Kidney (tissue), 14 donors: ENCODE measurements around the gene SNRPA1. TPM values are rescaled to one million over a fixed set of nuclear protein-coding genes. Genes with fewer than 3 reads are reported as not detected.

ENCODE experiments used
- DNase-seq, 5 donors: peaks; one replicate each; pipeline ENCODE4 v3.0.0-alpha.2; 2013 to 2020
- FAIRE-seq: peaks from 2 replicates; lab custom pipeline; 2012; peaks lifted over from hg19 to GRCh38; lab: Jason Lieb, UNC
- H3K27ac ChIP-seq, 2 donors: one replicate each; pipeline ENCODE4 v1.7.0; 2013; ENCODE audit warnings: low read depth in 2 of 2, low read length in 2 of 2, inconsistent platforms in 1 of 2
- H3K27me3 ChIP-seq: one replicate; pipeline ENCODE4 v1.7.1; 2013; ENCODE audit warnings: low read length, inconsistent platforms; ENCODE audit not compliant: control insufficient read depth, insufficient read depth
- H3K36me3 ChIP-seq, 3 donors: one replicate each; pipeline versions ENCODE4 v1.7.0 to v1.7.1; 2013; ENCODE audit warnings: low read length in 3 of 3, control low read depth in 1 of 3, inconsistent platforms in 1 of 3; ENCODE audit not compliant: insufficient read depth in 3 of 3, control insufficient read depth in 2 of 3
- H3K4me1 ChIP-seq, 3 donors: one replicate each; pipeline versions ENCODE4 v1.7.0 to v1.7.1; 2013; ENCODE audit warnings: low read length in 3 of 3, inconsistent platforms in 1 of 3, low read depth in 1 of 3; ENCODE audit not compliant: control insufficient read depth in 2 of 3, insufficient read depth in 2 of 3
- H3K4me3 ChIP-seq, 3 donors: one replicate each; pipeline versions ENCODE4 v1.7.0 to v1.8.1; 2013; ENCODE audit warnings: low read length in 3 of 3, control low read depth in 1 of 3, inconsistent platforms in 1 of 3
- H3K9ac ChIP-seq, 3 donors: one replicate each; pipeline versions ENCODE4 v1.7.0 to v1.7.1; 2013; ENCODE audit warnings: low read length in 3 of 3, control low read depth in 1 of 3, inconsistent platforms in 1 of 3
- H3K9me3 ChIP-seq, 3 donors: one replicate each; pipeline versions ENCODE4 v1.7.0 to v1.7.1; 2013; ENCODE audit warnings: low read length in 3 of 3, control low read depth in 1 of 3, inconsistent platforms in 1 of 3; ENCODE audit not compliant: control insufficient read depth in 2 of 3, insufficient read depth in 1 of 3
- intact Hi-C: fragments of 100-400 bp; cut with DNase I; formaldehyde crosslinking; loops from one replicate; pipeline ENCODE4 v1.11.1; 2022
- polyA plus RNA-seq: library from polyadenylated mRNA; stranded (reverse); fragments of 350-450 nt; fragmentation: Illumina TruSeq; extraction: RNeasy Lipid Tissue Mini Kit (QIAGEN cat#74804); gene quantifications from one replicate; pipeline ENCODE4 v1.2.3, GENCODE V29; 2014; ENCODE audit warnings: low read depth, low replicate concordance; ENCODE audit not compliant: insufficient read depth
- total RNA-seq: library from RNA; stranded (reverse); fragmentation: NEBNext Ultra II Directional; extraction: Animal tissue kit (Norgen Biotek cat#: 25700); gene quantifications from one replicate; pipeline ENCODE4 v1.2.1, GENCODE V29; 2021
- TF ChIP-seq, protein P1 (sequence below): IDR thresholded peaks from 3 replicates; pipeline ENCODE4 v1.5.1; 2012; ENCODE audit warnings: mild to moderate bottlenecking, moderate library complexity, borderline replicate concordance; ENCODE audit not compliant: insufficient read depth; ENCODE audit errors: extremely low read depth
- donor health status: control.
- donor health status: control.
- donor health status: control.
- donor health status: control.
- donor health status: control.
- donor health status: DM: yes; HTN: yes; CAD: no.
- donor health status: Normal renal cell carcinoma (clear cell type).

The SNRPA1 gene
- total and polyA plus RNA-seq, 2 donors from 2014 or later = 40.0 to 44.9 TPM

DNA sequence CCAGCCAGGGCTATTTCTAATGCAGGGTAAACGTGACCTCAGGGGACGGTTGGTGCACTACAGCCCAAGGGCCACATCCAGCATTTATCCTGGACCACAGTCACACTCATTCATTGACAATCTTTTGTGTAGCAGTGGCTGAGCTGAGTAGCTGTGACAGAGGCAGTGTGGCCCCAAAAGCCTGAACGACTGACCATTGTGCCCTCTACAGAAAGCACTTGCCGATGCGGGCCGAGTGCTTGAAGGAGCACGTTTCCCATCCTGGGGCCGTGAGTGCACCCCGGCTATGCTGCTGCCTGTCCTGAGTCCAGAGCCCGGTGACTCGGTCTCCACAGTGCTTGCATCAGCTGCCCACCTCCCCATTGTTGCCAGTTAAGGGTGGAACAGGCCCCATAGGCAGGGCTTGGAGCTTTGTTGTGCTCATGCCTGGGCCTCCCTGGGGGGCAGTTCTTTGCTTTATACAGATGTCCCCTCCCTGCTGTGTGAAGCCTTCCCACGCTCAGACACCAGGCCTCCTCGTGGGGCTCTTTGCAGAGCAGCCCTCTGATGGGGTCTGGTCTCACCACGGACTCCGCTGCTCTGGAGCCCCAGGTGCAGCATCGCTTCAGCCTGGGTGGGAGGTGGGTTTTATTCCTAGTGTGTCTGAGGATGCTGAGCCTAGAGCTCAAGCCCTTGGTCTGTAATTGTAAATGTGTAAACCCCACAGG, 13.0 kb upstream of the SNRPA1 start:
- FAIRE-seq (no peak), DNase-seq (peak in 2 of 5 donors; percentile 3 to 15)
- Histone ChIP-seq H3K4me3 (no peak overlapping the region), H3K27ac (no peak overlapping the region), H3K27me3 (no peaks in the 10 kb centered on the region), H3K4me1 (no peaks in the 10 kb centered on the region), H3K9ac (no peak overlapping the region), H3K9me3 (no peaks in the 10 kb centered on the region), H3K36me3 (no peaks in the 10 kb centered on the region)
- intact Hi-C loops = loop anchor here (10.0 kb wide), 1 partner anchor 57 kb away; no protein-coding TSS in a partner anchor
- TF ChIP-seq, protein P1, sequence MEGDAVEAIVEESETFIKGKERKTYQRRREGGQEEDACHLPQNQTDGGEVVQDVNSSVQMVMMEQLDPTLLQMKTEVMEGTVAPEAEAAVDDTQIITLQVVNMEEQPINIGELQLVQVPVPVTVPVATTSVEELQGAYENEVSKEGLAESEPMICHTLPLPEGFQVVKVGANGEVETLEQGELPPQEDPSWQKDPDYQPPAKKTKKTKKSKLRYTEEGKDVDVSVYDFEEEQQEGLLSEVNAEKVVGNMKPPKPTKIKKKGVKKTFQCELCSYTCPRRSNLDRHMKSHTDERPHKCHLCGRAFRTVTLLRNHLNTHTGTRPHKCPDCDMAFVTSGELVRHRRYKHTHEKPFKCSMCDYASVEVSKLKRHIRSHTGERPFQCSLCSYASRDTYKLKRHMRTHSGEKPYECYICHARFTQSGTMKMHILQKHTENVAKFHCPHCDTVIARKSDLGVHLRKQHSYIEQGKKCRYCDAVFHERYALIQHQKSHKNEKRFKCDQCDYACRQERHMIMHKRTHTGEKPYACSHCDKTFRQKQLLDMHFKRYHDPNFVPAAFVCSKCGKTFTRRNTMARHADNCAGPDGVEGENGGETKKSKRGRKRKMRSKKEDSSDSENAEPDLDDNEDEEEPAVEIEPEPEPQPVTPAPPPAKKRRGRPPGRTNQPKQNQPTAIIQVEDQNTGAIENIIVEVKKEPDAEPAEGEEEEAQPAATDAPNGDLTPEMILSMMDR = no peak

DNA sequence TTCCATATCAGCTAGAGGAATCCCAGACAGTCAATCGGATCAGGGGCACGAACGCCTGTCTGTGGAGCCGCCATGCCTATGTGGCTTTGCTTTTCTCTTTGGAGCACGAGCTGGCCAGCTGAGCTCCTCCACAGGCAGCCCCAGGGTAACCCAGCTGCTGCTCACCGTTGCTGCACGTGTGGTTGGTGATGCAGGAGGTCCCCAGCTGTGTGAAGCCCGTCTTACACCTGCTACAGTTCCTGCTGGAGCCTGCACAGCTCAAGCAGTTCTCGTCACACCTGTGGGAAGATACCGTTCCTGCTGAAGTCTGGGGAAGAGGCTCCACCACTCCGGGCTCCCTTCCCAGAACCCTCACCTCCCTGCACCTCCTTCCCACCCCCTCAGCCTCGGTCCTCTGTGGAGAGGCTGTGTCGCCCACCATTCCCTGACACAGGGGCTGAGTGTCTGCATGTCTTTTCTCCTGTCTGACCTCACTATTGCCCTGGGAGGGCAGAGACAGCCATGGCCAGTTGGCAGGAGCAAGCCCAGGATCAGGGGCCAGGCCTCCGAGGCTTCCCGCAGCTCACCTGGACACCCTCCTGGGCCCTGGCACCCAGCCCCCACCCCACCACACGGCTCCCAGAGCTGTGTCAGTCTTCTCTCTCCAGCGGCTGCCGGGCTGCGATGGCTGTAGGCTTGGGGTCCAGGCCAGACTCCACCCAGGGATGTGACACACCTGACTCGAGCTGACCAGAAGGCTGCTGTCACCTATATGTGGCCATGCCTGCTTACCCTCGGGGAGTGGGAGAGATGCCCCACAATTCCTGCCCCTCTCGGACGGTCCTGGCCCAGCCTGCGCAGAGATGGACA, 12.2 kb upstream of the SNRPA1 start:
- Histone ChIP-seq H3K36me3 (no peaks in the 10 kb centered on the region), H3K4me1 (no peaks in the 10 kb centered on the region), H3K9me3 (no peaks in the 10 kb centered on the region), H3K9ac (no peak overlapping the region), H3K27ac (no peak overlapping the region), H3K4me3 (no peak overlapping the region), H3K27me3 (no peaks in the 10 kb centered on the region)
- TF ChIP-seq, protein P1 = no peak
- intact Hi-C loops = loop anchor here (10.0 kb wide), 1 partner anchor 58 kb away; no protein-coding TSS in a partner anchor
- DNase-seq (peak in 3 of 5 donors; percentile 28 to 39 (median 35)), FAIRE-seq (no peak)

DNA sequence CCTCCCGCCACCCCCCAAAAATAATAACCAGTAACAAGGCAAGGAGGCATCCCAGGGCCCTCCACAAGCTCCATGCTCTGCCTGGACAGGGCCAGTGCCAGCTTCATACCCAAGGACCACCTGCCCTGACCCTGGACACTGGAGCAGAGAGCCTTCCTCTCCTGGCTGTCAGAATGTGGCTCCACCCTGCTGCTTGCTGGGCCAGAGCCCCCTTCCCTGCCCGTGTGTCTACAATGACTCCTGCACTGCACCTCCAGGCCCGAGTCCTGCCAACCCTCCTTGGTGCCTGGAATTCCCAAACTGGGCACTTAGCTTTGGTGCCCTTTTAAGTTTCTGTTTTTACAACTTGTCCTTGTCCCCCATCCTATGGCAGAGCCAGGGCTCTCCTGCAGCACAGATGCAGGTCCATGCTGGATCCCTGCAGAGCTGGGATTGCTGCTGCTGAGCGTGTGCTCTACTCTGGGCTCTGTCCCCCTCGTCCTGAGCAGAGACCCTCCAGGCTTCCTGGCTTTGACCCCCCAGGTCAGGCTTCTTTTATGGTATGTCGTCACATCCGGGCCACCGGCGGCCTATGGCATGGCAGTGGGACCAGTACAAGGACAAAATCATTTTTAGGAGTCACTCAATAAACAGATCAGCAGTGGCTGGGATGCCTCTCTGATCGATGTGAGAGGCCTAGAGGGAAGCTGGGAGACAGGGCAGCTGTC, 11.4 kb upstream of the SNRPA1 start:
- no peak for FAIRE-seq
- Histone ChIP-seq H3K27me3 (no peaks in the 10 kb centered on the region), H3K9me3 (no peaks in the 10 kb centered on the region), H3K9ac (no peak overlapping the region), H3K4me3 (no peak overlapping the region), H3K36me3 (no peaks in the 10 kb centered on the region), H3K27ac (no peak overlapping the region), H3K4me1 (no peaks in the 10 kb centered on the region)
- intact Hi-C loops = loop anchor here (10.0 kb wide), 1 partner anchor 58 kb away; no protein-coding TSS in a partner anchor
- DNase-seq = peak in 1 of 5 donors; percentile 18
- TF ChIP-seq, protein P1 = no peak
